Ovary (tissue), 10 donors: ENCODE data around the gene KRT3. TPM values are rescaled to one million over a fixed set of nuclear protein-coding genes. Genes with fewer than 3 reads are reported as not detected.

Experiments used
- DNase-seq, 5 donors: peaks; one replicate each; pipeline ENCODE4 v3.0.0-alpha.2; 2019 to 2020
- H3K27ac ChIP-seq, 2 donors: fragments of 200-600 bp; one replicate each; pipeline versions ENCODE4 v1.5.1 to v1.8.0; 2019 to 2022
- H3K27me3 ChIP-seq: fragments of 200-600 bp; one replicate; pipeline ENCODE4 v1.8.0; 2022
- H3K36me3 ChIP-seq: fragments of 200-600 bp; sonication (generic); one replicate; pipeline ENCODE4 v1.5.1; 2019
- H3K4me1 ChIP-seq: one replicate; pipeline ENCODE4 v1.8.1; 2013; ENCODE audit warnings: mild to moderate bottlenecking, moderate library complexity; ENCODE audit not compliant: insufficient read depth
- H3K4me3 ChIP-seq: fragments of 200-600 bp; sonication (generic); one replicate; pipeline ENCODE4 v1.5.1; 2017
- H3K9me3 ChIP-seq, 2 donors: fragments of 200-600 bp in 1 of 2; sonication (generic) in 1 of 2; one replicate each; pipeline versions ENCODE4 v1.5.1 to v1.8.1; 2013 to 2019; ENCODE audit warnings: mild to moderate bottlenecking in 1 of 2, moderate library complexity in 1 of 2
- CTCF ChIP-seq, 3 donors: fragments of 450-650 bp in 2 of 3; fragments of 200-600 bp in 1 of 3; IDR thresholded peaks; one replicate each; pipeline versions ENCODE4 v1.5.1 to v1.8.0; 2016 to 2022; ENCODE audit warnings: antibody characterized with exemption in 3 of 3, mild to moderate bottlenecking in 1 of 3
- EP300 ChIP-seq: sonication (generic); formaldehyde crosslinking; IDR thresholded peaks from one replicate; pipeline ENCODE4 v1.6.1; 2017; ENCODE audit warnings: antibody characterized with exemption
- POLR2A ChIP-seq: fragments of 450-650 bp; IDR thresholded peaks from one replicate; pipeline ENCODE4 v1.6.1; 2017; ENCODE audit warnings: antibody characterized with exemption, mild to moderate bottlenecking, moderate library complexity
- WGBS, 3 donors: extraction: QIAGEN DNeasy Blood & Tissue Kit in 1 of 3; methylation state at CpG; one replicate each; pipeline versions ENCODE4 v1.1.5 to v1.1.7; 2013 to 2017; 5-methylcytosine and 5-hydroxymethylcytosine counted together
- intact Hi-C, 4 donors: fragments of 100-400 bp; cut with DNase I; formaldehyde crosslinking; loops; one replicate each; pipeline versions ENCODE4 v1.11.0 to v1.15.1; 2022 to 2023
- long read RNA-seq, 3 donors: library from polyadenylated mRNA in 2 of 3; unstranded in 2 of 3; transcript quantifications; one replicate each; pipeline ENCODE4 v2.0.0 and lab custom pipeline, GENCODE V29; 2021 to 2026
- polyA plus RNA-seq, 2 donors: library from polyadenylated mRNA; stranded (reverse); fragments of 200-250 nt in 1 of 2; fragments of 350-450 nt in 1 of 2; fragmentation: Illumina TruSeq in 1 of 2; extraction: RNeasy Lipid Tissue Mini Kit (QIAGEN cat#74804) in 1 of 2; gene quantifications; one replicate each; pipeline ENCODE4 v1.2.3, GENCODE V29; 2013 to 2014
- total RNA-seq, 7 donors: library from RNA; depleted of rRNA in 2 of 7; stranded (reverse); fragments of >200 nt in 2 of 7; fragmentation: NEBNext Ultra II Directional in 3 of 7; extraction: Animal tissue kit (Norgen Biotek cat#: 25700) in 3 of 7; gene quantifications; one replicate each; pipeline versions ENCODE4 v1.1.0 to v1.2.4, GENCODE V29; 2016 to 2023
- donor health status: DM: no; HTN: no; CAD: no; lungs with moderate emphysema.
- donor health status: DM: no; HTN: no; CAD: no.
- donor health status: Bipolar disorder and iron deficiency.
- donor health status: DM: yes; HTN: yes; CAD: no.
- donor health status: DM: no; HTN: no; CAD: no.
- donor health status: DM: yes; HTN: yes; CAD: no.

Gene KRT3
- not detected for total RNA-seq
- not detected for polyA plus RNA-seq
- long read RNA-seq, donor 1, result 0 reads
- long read RNA-seq, donor 2, result 0 reads
- long read RNA-seq, donor 3, result 0 reads

GRCh38 chr12:52795694-52796428, at the start of gene KRT3:
Gene KRT3 (minus strand): TSS chr12:52796117. CDS start chr12:52796042, 75 bp downstream.
- WGBS, 3 donors, result 87 to 92% (median 89%) methylated on average over 17 of the region's 17 CpGs
- no peaks in the 10 kb centered on the region for H3K36me3 ChIP-seq
- no peak for TF ChIP-seq POLR2A
- H3K9me3 ChIP-seq, result no peaks in the 10 kb centered on the region
- no peak for DNase-seq
- H3K4me1 ChIP-seq, result no peaks in the 10 kb centered on the region
- H3K27me3 ChIP-seq, result no peaks in the 10 kb centered on the region
- no peak within 1 kb of the TSS for H3K4me3 ChIP-seq
- intact Hi-C loops, result no loop called here
- no peak within 1 kb of the TSS for H3K27ac ChIP-seq

GRCh38 chr12:52844386-52844785, 48.5 kb upstream of the KRT3 start:
- H3K36me3 ChIP-seq, result no peaks in the 10 kb centered on the region
- WGBS, 3 donors, result 86 to 89% (median 89%) methylated on average over 8 to 11 of the region's 11 CpGs
- no peaks in the 10 kb centered on the region for H3K27me3 ChIP-seq
- H3K9me3 ChIP-seq, result no peaks in the 10 kb centered on the region
- no peak overlapping the region for H3K27ac ChIP-seq
- intact Hi-C loops, result no loop called here
- H3K4me1 ChIP-seq, result no peaks in the 10 kb centered on the region
- DNase-seq, result no peak
- H3K4me3 ChIP-seq, result no peak overlapping the region
- no peak for TF ChIP-seq EP300
- TF ChIP-seq POLR2A, result no peak
- no peak for TF ChIP-seq CTCF (IDR thresholded peaks at IDR 0.05)

GRCh38 chr12:52839436-52840105, 43.7 kb upstream of the KRT3 start:
- no peaks in the 10 kb centered on the region for H3K27me3 ChIP-seq
- TF ChIP-seq POLR2A, result no peak
- no peak for TF ChIP-seq CTCF (IDR thresholded peaks at IDR 0.05)
- TF ChIP-seq EP300, result no peak
- H3K4me3 ChIP-seq, result no peak overlapping the region
- H3K4me1 ChIP-seq, result no peaks in the 10 kb centered on the region
- intact Hi-C loops, result no loop called here
- no peak overlapping the region for H3K27ac ChIP-seq
- no peak for DNase-seq
- no peaks in the 10 kb centered on the region for H3K36me3 ChIP-seq
- 67 to 75% (median 71%) methylated on average over 18 of the region's 18 CpGs for WGBS, 3 donors
- H3K9me3 ChIP-seq, result no peaks in the 10 kb centered on the region

- Histone ChIP-seq H3K36me3 (no peaks in the 10 kb centered on the region), H3K4me3 (no peak overlapping the region), H3K27ac (no peak overlapping the region), H3K27me3 (no peaks in the 10 kb centered on the region), H3K9me3 (no peaks in the 10 kb centered on the region), H3K4me1 (no peaks in the 10 kb centered on the region)
- TF ChIP-seq CTCF (IDR thresholded peaks at IDR 0.05) (no peak), EP300 (no peak), POLR2A (no peak)
- no peak for DNase-seq
- WGBS, 3 donors, result 38 to 49% (median 38%) methylated on average over 14 of the region's 14 CpGs
- intact Hi-C loops, result no loop called here
These were observed 42.9 kb upstream of the KRT3 start for GRCh38 chr12:52838609-52839435.
